ENCODE measurements around the gene NIPAL4. TPM values are rescaled to one million over a fixed set of nuclear protein-coding genes. Genes with fewer than 3 reads are reported as not detected.

The NIPAL4 gene
- total RNA-seq, 4 donors from 2014 or later = 13.2 to 33.7 (median 17.8) TPM

- WGBS, 2 donors = 70 to 82% methylated on average over 7 to 9 of the region's 9 CpGs
- peak overlapping the region; percentile 15 to 74 (median 64) for H3K27ac ChIP-seq
- peaks cover 3 to 48% (median 15%) of the 10 kb centered on the region in 3 donors for H3K4me1 ChIP-seq
- no peaks in the 10 kb centered on the region for H3K27me3 ChIP-seq
- H3K9me3 ChIP-seq = no peaks in the 10 kb centered on the region
- peaks cover 0 to 16% (median 0%) of the 10 kb centered on the region in 3 donors for H3K36me3 ChIP-seq
- H3K4me3 ChIP-seq = no peak overlapping the region
- intact Hi-C loops (cut with DNase I) = no loop called here
- no peak for DNase-seq
- TF ChIP-seq CTCF (IDR thresholded peaks at IDR 0.05) (no peak), POLR2A (IDR thresholded peaks at IDR 0.05) (no peak)
These were observed 61.1 kb downstream of the NIPAL4 start for GRCh38 chr5:157520911-157521703.

- peak overlapping the region; percentile 15 to 74 (median 64) for H3K27ac ChIP-seq
These were observed 61.7 kb downstream of the NIPAL4 start for GRCh38 chr5:157521704-157522029.

GRCh38 chr5:157523976-157524375 lies 64.0 kb downstream of the NIPAL4 start:
- 57 to 80% methylated on average over 1 to 3 of the region's 4 CpGs for WGBS, 2 donors
- DNase-seq = no peak
- Histone ChIP-seq H3K9me3 (no peaks in the 10 kb centered on the region), H3K4me3 (no peak overlapping the region), H3K36me3 (no peaks in the 10 kb centered on the region), H3K27ac (peak overlapping the region in 3 of 4 donors; percentile 63 to 69 (median 63)), H3K4me1 (peaks cover 0 to 48% (median 18%) of the 10 kb centered on the region in 3 donors), H3K27me3 (no peaks in the 10 kb centered on the region)
- no peak for TF ChIP-seq CTCF (IDR thresholded peaks at IDR 0.05)
- TF ChIP-seq POLR2A (IDR thresholded peaks at IDR 0.05) = no peak
- intact Hi-C loops (cut with DNase I) = no loop called here

More at GRCh38 chr5:157521704-157522029, 61.7 kb downstream of the NIPAL4 start:
- TF ChIP-seq CTCF (IDR thresholded peaks at IDR 0.05) (no peak), POLR2A (IDR thresholded peaks at IDR 0.05) (no peak)
- no peak for DNase-seq
- WGBS, 2 donors = 53 to 100% methylated on average over 2 to 3 of the region's 5 CpGs
- Histone ChIP-seq H3K4me1 (peaks cover 0 to 43% (median 10%) of the 10 kb centered on the region in 3 donors), H3K9me3 (no peaks in the 10 kb centered on the region), H3K27me3 (no peaks in the 10 kb centered on the region), H3K36me3 (peaks cover 0 to 16% (median 0%) of the 10 kb centered on the region in 3 donors), H3K4me3 (no peak overlapping the region)
- intact Hi-C loops (cut with DNase I) = no loop called here

Other genes with a start within 250 kb of the NIPAL4 start
- 10 to 100 TPM in 1 of 4 donors, 1 to 10 TPM in 3; 4.2 to 10.3 (median 8.1) TPM for gene CYFIP2, start 194.1 kb upstream of the NIPAL4 start, total RNA-seq
- gene ADAM19, start 115.6 kb downstream of the NIPAL4 start, total RNA-seq = 10 to 100 TPM in 1 of 4 donors, 1 to 10 TPM in 3; 1.9 to 11.6 (median 4.3) TPM
- not detected for gene SOX30, start 192.2 kb downstream of the NIPAL4 start, total RNA-seq
- not detected for gene C5orf52, start 211.3 kb downstream of the NIPAL4 start, total RNA-seq